Activated T-cell treated with anti-CD3 and anti-CD28 coated beads, Interleukin-2, amount 50 U/mL, for 1 hour (primary cell): ENCODE results near the gene GALP.
"Not testable (repeated sequence)": the region's sequence is repeated elsewhere in the genome, so short reads cannot be mapped to it uniquely, and the experiment has no call there.

Source experiments
- DNase-seq: peaks from one replicate; pipeline ENCODE4 v3.0.0-alpha.2; 2020

The GALP gene

DNA sequence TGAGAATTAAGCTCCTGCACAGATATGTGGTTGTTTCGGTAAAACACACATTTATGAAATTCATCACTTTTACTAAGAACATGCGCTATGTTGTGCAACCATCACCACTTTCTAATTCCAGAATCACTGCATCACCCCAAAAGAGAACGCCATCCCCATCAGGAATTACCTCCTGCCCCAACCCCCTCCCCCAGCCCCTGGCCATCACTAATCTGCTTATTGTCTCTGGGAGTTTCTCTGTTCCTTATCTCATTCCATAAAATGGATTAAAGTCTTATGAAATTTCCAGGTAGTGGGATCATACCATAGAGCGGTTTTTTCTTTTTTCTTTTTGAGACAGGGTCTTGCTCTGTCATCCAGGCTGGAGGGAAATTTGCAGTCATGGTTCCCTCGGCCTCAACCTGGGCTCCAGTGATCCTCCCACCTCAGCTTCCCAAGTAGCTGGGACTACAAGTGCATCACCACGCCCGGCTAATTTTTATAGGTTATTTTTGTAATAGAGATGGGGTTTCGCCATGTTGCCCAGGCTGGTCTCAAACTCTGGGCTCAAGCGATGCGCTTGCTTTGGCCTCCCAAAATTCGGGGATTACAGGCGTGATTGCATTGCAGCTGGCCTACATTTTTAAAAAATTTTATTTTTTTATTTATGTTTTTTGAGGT, 18.3 kb downstream of the GALP start:
- DNase-seq, result no peak

- DNase-seq, result not testable (repeated sequence)
These were observed 21.8 kb downstream of the GALP start, which contains the start of gene ZSCAN5B for GRCh38 chr19:56197646-56198045. Gene ZSCAN5B (minus strand): TSS chr19:56197783. CDS start chr19:56193052, 4,731 bp downstream.

DNA sequence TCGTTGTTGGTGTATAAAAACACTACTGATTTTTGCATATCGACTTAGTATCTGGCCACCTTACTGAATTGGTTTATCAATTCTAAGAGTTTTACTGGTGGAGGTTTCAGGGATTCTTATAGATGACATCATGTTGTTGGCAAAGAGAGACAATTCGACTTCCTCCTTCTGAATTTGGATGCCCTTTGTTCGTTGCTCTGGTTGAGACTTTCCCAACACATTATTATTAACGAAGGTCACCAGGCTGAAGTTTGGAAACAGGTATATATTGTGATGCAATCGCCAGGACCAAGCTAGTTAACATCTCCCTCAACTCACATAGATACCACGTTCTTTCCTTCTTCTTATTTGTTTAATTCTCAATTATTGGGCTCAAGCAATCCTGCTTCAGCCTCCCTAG, 23.9 kb downstream of the GALP start:
- DNase-seq, result no peak

DNA sequence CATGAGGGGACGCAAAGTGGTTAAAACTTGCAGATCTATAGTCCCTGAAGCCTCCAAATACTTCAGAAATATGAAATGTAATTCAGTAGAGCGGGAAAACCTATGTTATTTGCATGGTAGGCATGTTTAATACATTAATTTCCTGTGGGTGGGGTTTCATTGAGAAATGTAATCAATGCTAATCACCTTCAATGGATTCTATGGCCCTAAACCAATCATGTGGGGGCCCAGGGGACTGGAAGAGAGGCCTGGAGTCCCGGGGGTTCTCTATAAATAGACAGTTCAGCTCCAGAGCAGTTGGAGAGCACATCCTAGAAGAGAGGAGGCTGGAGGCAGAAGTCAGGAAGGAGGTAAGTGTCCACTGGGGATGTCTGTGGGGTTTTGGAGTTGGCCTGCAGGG, 26.2 kb downstream of the GALP start, which contains the start of gene ZSCAN5C:
Gene ZSCAN5C (plus strand): TSS at position 301 of the 400 bp plus-strand sequence. CDS start 3,641 bp downstream, outside the sequence.
- no peak for DNase-seq

- not testable (repeated sequence) for DNase-seq
These were observed 31.8 kb downstream of the GALP start for GRCh38 chr19:56207581-56207980.

DNA sequence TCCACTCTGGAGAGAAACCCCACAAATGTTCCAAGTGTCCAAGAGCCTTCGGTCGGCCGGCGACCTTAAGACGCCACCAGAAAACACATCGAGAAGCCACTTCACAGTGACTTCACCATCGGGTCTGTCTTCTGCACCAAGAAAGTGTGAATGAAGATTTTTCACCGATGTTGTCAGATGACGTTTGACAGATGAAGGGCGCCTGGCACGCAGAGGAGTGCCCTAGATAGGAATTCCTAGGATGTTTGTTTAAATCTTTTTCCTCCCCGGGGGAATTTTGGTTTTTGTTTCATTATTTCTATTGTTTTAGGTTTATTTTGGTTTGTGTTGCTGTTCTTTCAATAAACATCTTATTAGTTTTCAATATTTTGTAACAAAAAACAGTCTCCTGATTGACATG, 33.3 kb downstream of the GALP start:
- no peak for DNase-seq

DNA sequence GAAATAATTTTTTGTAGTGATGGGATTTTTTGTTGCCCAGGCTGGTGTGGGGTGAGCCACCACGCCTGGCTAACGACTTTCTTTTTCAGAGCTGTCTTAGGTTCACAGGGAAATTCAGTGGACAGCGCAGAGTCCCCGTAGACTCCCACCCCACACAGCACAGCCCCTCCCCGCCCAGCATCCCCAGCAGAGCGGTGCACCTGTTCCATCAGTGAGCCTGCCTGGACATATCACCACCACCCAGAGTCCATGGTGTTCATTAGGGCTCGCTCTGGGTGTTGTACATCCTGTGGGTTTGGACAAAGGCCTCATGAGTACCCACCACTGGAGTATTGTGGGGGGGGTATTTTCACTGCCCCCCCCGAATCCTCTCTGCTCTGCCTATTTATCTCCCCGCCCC, 34.2 kb downstream of the GALP start:
- not testable (repeated sequence) for DNase-seq

- no peak for DNase-seq
These were observed 35.9 kb downstream of the GALP start for GRCh38 chr19:56211718-56212117.

DNA sequence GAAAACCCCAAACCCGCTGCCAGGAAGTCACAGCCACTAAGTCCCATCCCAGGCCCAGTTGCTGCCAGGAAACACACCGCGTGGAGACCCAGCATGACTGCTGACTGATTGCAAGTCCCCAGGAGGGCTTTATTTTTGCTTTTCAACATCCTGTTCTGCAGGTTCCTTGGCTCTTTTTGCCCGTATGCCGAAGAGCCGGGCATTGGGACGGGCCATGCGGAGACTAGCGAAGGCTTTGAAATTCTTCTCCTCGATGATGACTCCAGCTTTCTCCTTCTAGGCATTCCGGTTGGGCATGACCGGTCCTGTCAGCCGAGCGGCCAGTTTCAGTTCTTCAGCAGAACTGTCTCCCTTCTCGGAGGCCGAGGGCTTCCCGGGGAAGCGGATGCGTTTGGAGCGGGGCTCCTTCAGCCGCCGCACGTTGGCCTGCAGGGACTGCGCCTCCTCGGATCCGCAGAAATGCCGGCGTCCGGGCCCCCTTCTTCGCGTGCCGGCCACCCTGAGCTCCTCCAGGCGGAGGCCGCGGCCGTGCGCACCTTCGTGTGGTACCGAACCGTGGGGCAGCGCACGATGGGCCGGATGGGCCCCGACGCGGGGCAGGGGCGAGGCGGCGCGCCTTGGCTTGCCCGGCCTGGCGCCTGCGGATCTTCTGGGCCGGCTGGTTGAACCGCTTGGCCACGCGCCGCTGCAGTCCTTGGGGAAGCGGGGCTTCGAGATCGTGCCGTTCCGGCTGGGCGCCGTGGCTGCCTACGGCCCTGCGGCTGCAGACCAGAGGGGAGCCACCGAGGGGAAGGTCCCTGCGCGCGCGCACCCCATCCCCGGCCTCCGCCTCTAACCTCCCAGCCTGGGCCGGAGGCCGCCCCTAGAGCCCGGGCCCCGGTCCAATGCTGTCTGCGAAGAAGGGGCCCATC, 41.5 kb downstream of the GALP start:
- no peak for DNase-seq

DNA sequence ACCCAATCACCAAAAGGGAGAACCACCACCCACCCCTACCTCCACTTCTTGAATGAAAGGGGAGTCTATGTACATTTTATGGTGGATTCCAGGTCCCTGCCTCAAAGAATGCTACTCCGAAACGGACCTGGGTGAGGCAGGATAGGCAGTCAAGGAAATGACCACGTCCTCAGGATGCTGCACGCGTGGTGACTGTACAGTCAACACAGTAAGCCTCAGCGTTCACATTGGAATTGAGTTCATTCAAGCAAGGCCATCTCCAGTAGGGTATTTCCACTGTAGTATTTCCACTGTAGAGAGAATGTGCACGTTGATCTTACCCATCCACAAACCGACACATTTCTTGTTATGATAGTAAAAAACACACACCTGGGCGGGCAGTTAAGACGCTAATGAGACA, 43.2 kb downstream of the GALP start:
- no peak for DNase-seq

DNA sequence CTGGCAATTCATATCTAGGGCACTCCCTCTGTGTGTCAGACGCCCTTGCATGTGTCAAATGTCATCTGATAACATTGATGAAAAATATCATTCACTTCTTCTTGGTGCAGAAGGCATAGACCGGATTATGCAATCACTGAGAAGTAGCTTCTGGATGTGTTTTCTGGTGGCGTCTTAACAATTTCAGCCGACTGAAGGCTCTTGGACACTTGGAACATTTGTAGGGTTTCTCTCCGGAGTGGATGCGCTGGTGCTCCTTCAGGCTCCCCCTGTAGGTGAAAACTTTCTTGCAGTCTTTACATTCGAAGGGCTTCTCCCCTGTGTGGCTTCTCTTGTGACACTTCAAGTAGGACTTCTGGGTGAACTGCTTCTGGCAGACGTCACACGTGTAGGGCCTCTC, 45.6 kb downstream of the GALP start:
- not testable (repeated sequence) for DNase-seq

DNA sequence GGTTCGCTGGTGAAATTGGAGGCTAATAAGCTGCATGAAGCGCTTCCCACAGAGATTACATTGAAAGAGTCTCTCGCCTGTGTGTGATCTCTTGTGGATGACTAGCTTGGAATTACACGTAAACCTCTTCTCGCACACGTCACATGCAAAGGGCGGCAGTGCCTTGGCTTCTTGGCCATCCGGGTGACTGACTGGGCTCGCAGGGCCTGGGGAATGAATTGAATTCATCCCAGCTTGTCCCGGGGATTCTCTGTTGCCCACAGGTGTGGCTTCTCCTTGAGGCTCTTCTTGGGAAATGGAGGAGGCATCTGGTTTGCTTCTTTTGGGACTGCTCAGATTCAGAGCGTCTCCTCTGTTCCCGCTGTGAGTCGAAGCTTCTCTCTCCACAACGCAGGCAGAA, 46.0 kb downstream of the GALP start:
- no peak for DNase-seq

DNA sequence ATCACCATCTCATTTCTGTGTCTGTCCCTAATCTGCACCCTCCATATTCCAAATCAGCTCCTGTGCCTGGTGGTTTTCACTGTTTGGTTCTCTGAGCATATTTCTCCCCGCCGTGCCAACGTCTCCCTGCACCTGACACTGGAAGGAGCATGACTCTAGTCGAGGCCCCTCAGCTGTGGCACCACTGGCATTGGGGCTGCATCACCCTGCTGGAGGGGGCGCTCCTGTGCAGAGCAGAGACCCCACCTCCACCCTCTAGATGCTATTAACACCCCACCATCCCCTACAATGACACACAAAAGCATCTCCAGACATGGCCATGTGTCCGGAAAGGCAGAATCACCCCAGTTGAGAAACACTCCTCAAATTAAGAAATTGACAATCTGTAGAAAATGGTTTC, 47.1 kb downstream of the GALP start:
- DNase-seq, result no peak

GRCh38 chr19:56223481-56223880, 47.7 kb downstream of the GALP start:
- no peak for DNase-seq
